Endothelial cell of umbilical vein (primary cell): ENCODE results near the gene STAC2. TPM values are rescaled to one million over a fixed set of nuclear protein-coding genes. Genes with fewer than 3 reads are reported as not detected.

Source experiments
- BruUV-seq: library from RNA; stranded (reverse); fragments of 400-500 nt; replicated peaks from 2 replicates; lab custom pipeline; 2021; lab: Mats Ljungman, UMichigan
- CTCF ChIA-PET: fragments of 300-600, 350-600 bp; sonication (Branson Sonifier 250); formaldehyde crosslinking; loops from one replicate; lab custom pipeline; 2021; ENCODE audit warnings: antibody characterized with exemption, inconsistent platforms; lab: Charles Lee
- POLR2A ChIA-PET: fragments of 300-600, 350-600 bp; sonication (Branson Sonifier 250); formaldehyde crosslinking; loops from one replicate; lab custom pipeline; 2021; ENCODE audit warnings: antibody characterized with exemption, inconsistent platforms; lab: Charles Lee
- DNase-seq: peaks from one replicate; pipeline ENCODE4 v3.0.0-alpha.2; 2011; ENCODE audit warnings: low read depth, low spot score
- FAIRE-seq: peaks from 2 replicates; lab custom pipeline; 2011; peaks lifted over from hg19 to GRCh38; lab: Jason Lieb, UNC
- H2AFZ ChIP-seq: 2 replicates; pipeline ENCODE4 v1.6.0; 2012; ENCODE audit warnings: low read depth, low read length, control low read depth, inconsistent platforms
- H3K27ac ChIP-seq: 2 replicates; pipeline ENCODE4 v1.5.1; 2011; ENCODE audit warnings: low read depth, mild to moderate bottlenecking, control low read depth, low read length, moderate library complexity; ENCODE audit not compliant: insufficient read depth
- H3K27me3 ChIP-seq, 2 experiments: 2 replicates each; pipeline versions ENCODE4 v1.6.0 to v1.6.1; 2011; ENCODE audit warnings: low read length in 2 of 2, mixed read lengths in 1 of 2; ENCODE audit not compliant: control insufficient read depth in 2 of 2, insufficient read depth in 2 of 2
- H3K36me3 ChIP-seq, 2 experiments: 2 replicates in 1 of 2; 3 replicates in 1 of 2; pipeline ENCODE4 v1.5.1; 2011; ENCODE audit warnings: low read length in 2 of 2, mild to moderate bottlenecking in 1 of 2, moderate library complexity in 1 of 2; ENCODE audit not compliant: control insufficient read depth in 2 of 2, insufficient read depth in 2 of 2; ENCODE audit errors: extremely low read depth in 1 of 2
- H3K4me1 ChIP-seq: 3 replicates; pipeline ENCODE4 v1.5.1; 2011; ENCODE audit warnings: mild to moderate bottlenecking, low read length; ENCODE audit not compliant: control insufficient read depth, insufficient read depth; ENCODE audit errors: extremely low read depth
- H3K4me2 ChIP-seq: 2 replicates; pipeline ENCODE4 v1.6.1; 2011; ENCODE audit warnings: low read length, control low read depth, mixed read lengths; ENCODE audit not compliant: insufficient read depth
- H3K4me3 ChIP-seq, 3 experiments: fragments of 200-600 bp in 1 of 3; sonication (generic), shearing (Covaris generic) in 1 of 3; replicated peaks in 1 of 3; 2 replicates each; pipeline ENCODE4 v1.5.1; 2011 to 2016; ENCODE audit warnings: control low read depth in 3 of 3, low read length in 3 of 3, mild to moderate bottlenecking in 2 of 3, inconsistent platforms in 1 of 3, low read depth in 1 of 3, moderate library complexity in 1 of 3; ENCODE audit not compliant: insufficient read depth in 1 of 3
- H3K79me2 ChIP-seq: 2 replicates; pipeline ENCODE4 v1.6.0; 2012; ENCODE audit warnings: low read length, inconsistent platforms; ENCODE audit not compliant: control insufficient read depth, insufficient read depth
- H3K9ac ChIP-seq: replicated peaks from 2 replicates; pipeline ENCODE3; 2011; ENCODE audit warnings: low read length, control low read depth; ENCODE audit not compliant: insufficient read depth; ENCODE audit errors: extremely low read depth
- H3K9me1 ChIP-seq: replicated peaks from 3 replicates; pipeline ENCODE4 v1.6.0; 2011; ENCODE audit warnings: mild to moderate bottlenecking, low read length; ENCODE audit not compliant: control insufficient read depth, insufficient read depth; ENCODE audit errors: extremely low read depth
- H3K9me3 ChIP-seq: replicated peaks from 2 replicates; pipeline ENCODE4 v1.5.1; 2012; ENCODE audit warnings: low read length, inconsistent platforms; ENCODE audit not compliant: control insufficient read depth, insufficient read depth
- H4K20me1 ChIP-seq: replicated peaks from 2 replicates; pipeline ENCODE3; 2011; ENCODE audit warnings: mild to moderate bottlenecking, low read length; ENCODE audit not compliant: control insufficient read depth, insufficient read depth; ENCODE audit errors: extremely low read depth
- FOS ChIP-seq: IDR thresholded peaks from 2 replicates; pipeline ENCODE4 v1.6.1; 2011; ENCODE audit warnings: mild to moderate bottlenecking, low read length, moderate library complexity, borderline replicate concordance; ENCODE audit not compliant: insufficient read depth
- GATA2 ChIP-seq: IDR thresholded peaks from 2 replicates; pipeline ENCODE4 v1.7.0; 2011; ENCODE audit warnings: low read depth, mild to moderate bottlenecking, moderate library complexity, mixed read lengths, low read length; ENCODE audit not compliant: insufficient read length, insufficient read depth
- JUN ChIP-seq: IDR thresholded peaks from 2 replicates; pipeline ENCODE4 v1.6.1; 2011; ENCODE audit warnings: borderline replicate concordance, low read depth; ENCODE audit not compliant: insufficient read length, insufficient read depth
- MYC ChIP-seq: IDR thresholded peaks from one replicate; pipeline ENCODE4 v1.6.1; 2011; ENCODE audit warnings: mild to moderate bottlenecking, low read depth, low read length
- POLR2A ChIP-seq: IDR thresholded peaks from 2 replicates; pipeline ENCODE4 v1.6.1; 2012; ENCODE audit warnings: low read depth, mild to moderate bottlenecking, control low read depth, low read length
- POLR2AphosphoS5 ChIP-seq: IDR thresholded peaks from 2 replicates; pipeline ENCODE4 v1.6.1; 2012; ENCODE audit warnings: low read depth, mild to moderate bottlenecking, control low read depth, low read length, moderate library complexity; ENCODE audit not compliant: insufficient read depth
- dilution Hi-C: fragments of 300-500 bp; cut with MboI; formaldehyde crosslinking; loops from one replicate; pipeline ENCODE4 v1.15.0; 2019; ENCODE audit warnings: low sequenced_read_pairs; ENCODE audit not compliant: extremely low pct_ligation_motif_present
- intact Hi-C: fragments of 100-400 bp; cut with micrococcal nuclease; formaldehyde crosslinking; loops from one replicate; pipeline ENCODE4 v1.10.0; 2022
- polyA plus RNA-seq, 4 experiments: library from polyadenylated mRNA; depleted of rRNA in 3 of 4; stranded (reverse) in 3 of 4; unstranded in 1 of 4; fragments of >200 nt; gene quantifications; 2 replicates each; pipeline versions ENCODE4 v1.2.1 to v1.2.3, GENCODE V29; 2011 to 2012; ENCODE audit warnings: missing spikeins in 1 of 4
- total RNA-seq: library from RNA; stranded (reverse); gene quantifications from 2 replicates; pipeline ENCODE4 v1.2.3, GENCODE V29; 2021

Gene STAC2
- total and polyA plus RNA-seq, 2 donors (not counting 3 experiments of a cell fraction or from before 2014, with no cell fraction given), result not detected

DNA sequence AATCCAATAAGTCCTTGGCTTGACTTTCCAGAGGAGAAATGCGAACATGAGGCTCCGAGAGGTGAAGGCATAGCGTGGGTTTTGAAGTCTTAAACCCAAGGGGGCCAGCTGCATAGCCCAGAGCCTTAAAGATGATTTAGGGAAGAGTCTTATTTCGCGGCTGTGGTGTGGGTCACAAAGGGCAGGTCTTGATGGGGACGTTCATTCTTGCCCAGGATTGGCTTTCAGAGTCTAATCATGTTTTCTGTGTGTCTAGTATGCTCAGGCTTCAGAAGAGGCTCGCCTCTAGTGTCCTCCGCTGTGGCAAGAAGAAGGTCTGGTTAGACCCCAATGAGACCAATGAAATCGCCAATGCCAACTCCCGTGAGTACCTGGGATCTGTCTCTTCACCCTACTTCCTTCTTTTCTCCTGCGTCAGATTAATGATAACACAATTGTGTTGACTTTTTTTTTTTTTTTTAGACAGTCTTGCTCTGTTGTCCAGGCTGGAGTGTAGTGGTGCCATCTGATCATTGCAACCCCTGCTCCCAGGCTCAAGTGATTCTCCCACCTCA, 24.7 kb downstream of the STAC2 start:
- intact Hi-C loops, result loop anchor here (1.0 to 2.0 kb wide), 2 partner anchors 24 to 47 kb away; partner anchors contain the start of gene STAC2
- H4K20me1 ChIP-seq, result no peaks in the 10 kb centered on the region
- H3K4me3 ChIP-seq, result peak overlapping the region; percentile 81 to 99 (median 96)
- H3K27ac ChIP-seq, result peak overlapping the region; percentile 99
- TF ChIP-seq GATA2 (no peak), FOS (no peak), POLR2A (peak; percentile 34), POLR2AphosphoS5 (peak; percentile 44), MYC (no peak), JUN (no peak)
- ChIA-PET POLR2A (no interaction called here), CTCF (no interaction called here)
- FAIRE-seq (no peak), DNase-seq (no peak)
- H3K79me2 ChIP-seq, result peaks cover 36% of the 10 kb centered on the region
- dilution Hi-C loops, result no loop called here
- H3K9me3 ChIP-seq, result no peaks in the 10 kb centered on the region
- no TSS peak for BruUV-seq
- peaks cover 23% of the 10 kb centered on the region for H3K4me1 ChIP-seq
- no peak overlapping the region for H2AFZ ChIP-seq
- no peaks in the 10 kb centered on the region for H3K9me1 ChIP-seq
- no peaks in the 10 kb centered on the region for H3K27me3 ChIP-seq
- H3K36me3 ChIP-seq, result peaks cover 18 to 32% of the 10 kb centered on the region in 2 experiments
- H3K9ac ChIP-seq, result peak overlapping the region; percentile 100
- H3K4me2 ChIP-seq, result peak overlapping the region; percentile 94
